Small intestine (tissue), 7 donors: ENCODE measurements around the gene SLC9A5. TPM values are rescaled to one million over a fixed set of nuclear protein-coding genes. Genes with fewer than 3 reads are reported as not detected.

ENCODE experiments used
- DNase-seq, 2 donors: peaks; one replicate each; pipeline versions ENCODE4 v3.0.0 to v3.0.0-alpha.2; 2013
- FAIRE-seq: peaks from 2 replicates; lab custom pipeline; 2012; peaks lifted over from hg19 to GRCh38; lab: Jason Lieb, UNC
- H3K27ac ChIP-seq, 3 donors: one replicate each; pipeline ENCODE4 v1.5.1; 2013; ENCODE audit warnings: low read length in 2 of 3, mild to moderate bottlenecking in 2 of 3, control low read depth in 1 of 3, inconsistent platforms in 1 of 3, low read depth in 1 of 3, moderate library complexity in 1 of 3
- H3K27me3 ChIP-seq, 3 donors: one replicate each; pipeline ENCODE4 v1.6.1; 2013; ENCODE audit warnings: low read length in 3 of 3, inconsistent platforms in 1 of 3; ENCODE audit not compliant: control insufficient read depth in 3 of 3, insufficient read depth in 3 of 3
- H3K36me3 ChIP-seq, 3 donors: one replicate each; pipeline ENCODE4 v1.6.1; 2013; ENCODE audit warnings: low read length in 3 of 3, inconsistent platforms in 1 of 3, low read depth in 1 of 3, mild to moderate bottlenecking in 1 of 3, moderate library complexity in 1 of 3; ENCODE audit not compliant: control insufficient read depth in 3 of 3, insufficient read depth in 2 of 3
- H3K4me1 ChIP-seq, 3 donors: one replicate each; pipeline ENCODE4 v1.6.1; 2013; ENCODE audit warnings: low read length in 2 of 3, inconsistent platforms in 1 of 3, low read depth in 1 of 3, mild to moderate bottlenecking in 1 of 3, moderate library complexity in 1 of 3; ENCODE audit not compliant: control insufficient read depth in 3 of 3, insufficient read depth in 2 of 3
- H3K4me3 ChIP-seq, 3 donors: one replicate each; pipeline ENCODE4 v1.5.1; 2013; ENCODE audit warnings: low read length in 3 of 3, control low read depth in 1 of 3, inconsistent platforms in 1 of 3, low read depth in 1 of 3, mild to moderate bottlenecking in 1 of 3, moderate library complexity in 1 of 3
- H3K9me3 ChIP-seq, 2 donors: one replicate each; pipeline ENCODE4 v1.6.1; 2013; ENCODE audit warnings: low read depth in 1 of 2, low read length in 1 of 2; ENCODE audit not compliant: control insufficient read depth in 2 of 2, insufficient read depth in 1 of 2
- WGBS, 3 donors: extraction: QIAGEN DNeasy Blood & Tissue Kit; methylation state at CpG; one replicate each; pipeline ENCODE4 v1.1.7; 2013; 5-methylcytosine and 5-hydroxymethylcytosine counted together
- polyA plus RNA-seq, 4 donors: library from polyadenylated mRNA; stranded (reverse) in 3 of 4; unstranded in 1 of 4; fragments of 200-250 nt in 3 of 4; fragments of 120-200 nt in 1 of 4; gene quantifications; one replicate each; pipeline versions ENCODE4 v1.2.1 to v1.2.3, GENCODE V29; 2013
- donor health status: healthy with polysubstance abuse.
- donor health status: control.
- donor health status: control.
- donor health status: Bipolar disorder and iron deficiency.
- donor health status: healthy.

The SLC9A5 gene
- polyA plus RNA-seq, 4 donors = 0.39 to 0.78 (median 0.54) TPM; not detected in 1

GRCh38 chr16:67234180-67234597 is 14.6 kb upstream of the SLC9A5 start:
- no peaks in the 10 kb centered on the region for H3K4me1 ChIP-seq
- FAIRE-seq = no peak
- H3K4me3 ChIP-seq = no peak overlapping the region
- no peak overlapping the region for H3K27ac ChIP-seq
- WGBS, 3 donors = 93 to 97% (median 94%) methylated on average over 10 of the region's 10 CpGs
- H3K9me3 ChIP-seq = no peaks in the 10 kb centered on the region
- no peaks in the 10 kb centered on the region for H3K27me3 ChIP-seq
- DNase-seq = no peak
- peaks cover 12 to 87% (median 19%) of the 10 kb centered on the region in 3 donors for H3K36me3 ChIP-seq

GRCh38 chr16:67235816-67236562 is 12.8 kb upstream of the SLC9A5 start:
- Histone ChIP-seq H3K36me3 (peaks cover 8 to 82% (median 12%) of the 10 kb centered on the region in 3 donors), H3K4me3 (no peak overlapping the region), H3K4me1 (peaks cover 0 to 6% (median 0%) of the 10 kb centered on the region in 3 donors), H3K27ac (no peak overlapping the region), H3K9me3 (no peaks in the 10 kb centered on the region), H3K27me3 (no peaks in the 10 kb centered on the region)
- FAIRE-seq (no peak), DNase-seq (no peak)
- 86 to 91% (median 90%) methylated on average over 17 of the region's 17 CpGs for WGBS, 3 donors

- WGBS, 3 donors = 84 to 93% (median 92%) methylated on average over 42 to 50 of the region's 50 CpGs
- H3K27me3 ChIP-seq = no peaks in the 10 kb centered on the region
- no peak overlapping the region for H3K4me3 ChIP-seq
- FAIRE-seq = no peak
- peaks cover 0 to 13% (median 0%) of the 10 kb centered on the region in 3 donors for H3K4me1 ChIP-seq
- no peak overlapping the region for H3K27ac ChIP-seq
- peak; percentile 24 to 28 for DNase-seq
- H3K36me3 ChIP-seq = peaks cover 8 to 74% (median 12%) of the 10 kb centered on the region in 3 donors
- H3K9me3 ChIP-seq = no peaks in the 10 kb centered on the region
Measured at GRCh38 chr16:67236563-67237395, 12.0 kb upstream of the SLC9A5 start.

GRCh38 chr16:67237396-67238277 is 11.1 kb upstream of the SLC9A5 start:
- FAIRE-seq (no peak), DNase-seq (no peak)
- Histone ChIP-seq H3K9me3 (no peaks in the 10 kb centered on the region), H3K27me3 (no peaks in the 10 kb centered on the region), H3K4me1 (peaks cover 0 to 19% (median 2%) of the 10 kb centered on the region in 3 donors), H3K27ac (no peak overlapping the region), H3K4me3 (no peak overlapping the region), H3K36me3 (peaks cover 8 to 72% (median 12%) of the 10 kb centered on the region in 3 donors)
- WGBS, 3 donors = 82 to 85% (median 83%) methylated on average over 16 of the region's 16 CpGs

GRCh38 chr16:67238278-67238575 is 10.6 kb upstream of the SLC9A5 start:
- peaks cover 8 to 71% (median 12%) of the 10 kb centered on the region in 3 donors for H3K36me3 ChIP-seq
- WGBS, 3 donors = 98 to 100% (median 98%) methylated on average over 3 of the region's 3 CpGs

GRCh38 chr16:67238806-67239470 is 9.8 kb upstream of the SLC9A5 start:
- Histone ChIP-seq H3K4me3 (no peak overlapping the region), H3K27ac (no peak overlapping the region), H3K4me1 (peaks cover 2 to 19% (median 2%) of the 10 kb centered on the region in 3 donors), H3K9me3 (no peaks in the 10 kb centered on the region), H3K36me3 (peaks cover 8 to 72% (median 12%) of the 10 kb centered on the region in 3 donors), H3K27me3 (no peaks in the 10 kb centered on the region)
- WGBS, 3 donors = 93 to 94% (median 93%) methylated on average over 9 of the region's 9 CpGs
- DNase-seq (no peak), FAIRE-seq (no peak)

More at GRCh38 chr16:67238278-67238575, 10.6 kb upstream of the SLC9A5 start:
- Histone ChIP-seq H3K4me3 (no peak overlapping the region), H3K9me3 (no peaks in the 10 kb centered on the region), H3K4me1 (peaks cover 0 to 19% (median 2%) of the 10 kb centered on the region in 3 donors), H3K27ac (no peak overlapping the region), H3K27me3 (no peaks in the 10 kb centered on the region)
- no peak for FAIRE-seq
- DNase-seq = no peak

GRCh38 chr16:67240506-67240905 is 8.3 kb upstream of the SLC9A5 start:
- H3K27ac ChIP-seq = peak overlapping the region in 2 of 3 donors; percentile 11 to 53
- H3K9me3 ChIP-seq = no peaks in the 10 kb centered on the region
- peaks cover 2 to 19% (median 5%) of the 10 kb centered on the region in 3 donors for H3K4me1 ChIP-seq
- DNase-seq (no peak), FAIRE-seq (no peak)
- 68 to 75% (median 68%) methylated on average over 4 of the region's 4 CpGs for WGBS, 3 donors
- no peak overlapping the region for H3K4me3 ChIP-seq
- H3K27me3 ChIP-seq = no peaks in the 10 kb centered on the region
- H3K36me3 ChIP-seq = peaks cover 8 to 57% (median 12%) of the 10 kb centered on the region in 3 donors
